ENCODE data around the gene MYOF. TPM values are rescaled to one million over a fixed set of nuclear protein-coding genes. Genes with fewer than 3 reads are reported as not detected.
"Not testable (repeated sequence)": the region's sequence is repeated elsewhere in the genome, so short reads cannot be mapped to it uniquely, and the experiment has no call there.

The MYOF gene
- total RNA-seq, 1 donor from 2014 or later, result 2.3 TPM

DNA sequence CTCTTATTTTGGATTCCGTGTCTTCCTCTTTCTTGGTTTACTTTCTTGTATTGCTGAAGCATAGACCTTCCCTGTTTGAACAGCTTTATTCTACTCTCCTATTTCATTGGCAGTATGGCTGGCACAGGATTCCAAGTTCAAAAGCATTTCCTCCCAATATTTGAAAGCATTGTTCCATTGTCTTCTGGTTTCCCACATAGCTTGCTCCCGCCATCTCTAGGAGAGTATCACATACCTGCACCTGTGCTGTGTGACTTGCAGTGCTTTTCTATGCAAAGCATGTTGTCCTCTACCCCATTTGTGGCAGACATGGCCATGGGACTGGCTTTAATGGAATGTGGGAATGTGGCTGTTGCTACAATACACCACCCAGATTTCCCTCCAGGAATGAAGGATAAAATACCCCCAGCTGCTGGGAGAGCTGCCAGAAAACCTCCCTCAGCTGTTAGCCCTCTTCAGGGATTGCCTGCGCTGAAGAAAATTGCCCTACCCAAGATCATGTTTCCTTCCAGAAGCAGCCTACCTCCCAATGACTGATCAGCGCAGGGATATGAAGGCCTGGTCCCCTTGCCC lies 6.9 kb upstream of the MYOF start:
- intact Hi-C loops (cut with micrococcal nuclease), result no loop called here

DNA sequence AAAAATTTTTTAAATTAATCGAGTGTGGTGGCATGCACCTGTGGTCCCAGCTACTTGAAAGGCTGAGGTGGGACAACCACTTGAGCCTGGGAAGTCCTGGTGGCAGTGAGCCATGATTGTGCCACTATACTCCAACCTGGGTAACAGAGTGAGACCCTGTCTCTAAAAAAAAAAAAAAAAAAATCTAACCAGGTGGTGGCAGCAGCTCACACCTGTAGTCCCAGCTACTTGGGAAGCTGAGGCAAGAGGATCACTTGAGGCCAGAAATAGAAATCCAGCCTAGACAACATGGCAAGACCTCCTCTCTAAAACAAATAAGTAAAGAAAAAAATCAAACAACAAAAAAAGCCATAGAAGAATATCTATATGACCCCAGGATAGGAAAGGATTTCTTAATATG lies 3.6 kb upstream of the MYOF start:
- intact Hi-C loops (cut with micrococcal nuclease), result no loop called here

GRCh38 chr10:93481637-93482144 lies 443 bp downstream of the MYOF start:
- intact Hi-C loops (cut with micrococcal nuclease), result loop anchor here (1.0 to 2.0 kb wide), 6 partner anchors 15 to 401 kb away; partner anchors contain the start of gene CEP55

GRCh38 chr10:93478873-93479272 lies 3.3 kb downstream of the MYOF start:
- intact Hi-C loops (cut with micrococcal nuclease), result no loop called here

GRCh38 chr10:93476756-93477155 lies 5.4 kb downstream of the MYOF start:
- intact Hi-C loops (cut with micrococcal nuclease), result no loop called here

GRCh38 chr10:93475871-93476270 lies 6.3 kb downstream of the MYOF start:
- intact Hi-C loops (cut with micrococcal nuclease), result no loop called here

DNA sequence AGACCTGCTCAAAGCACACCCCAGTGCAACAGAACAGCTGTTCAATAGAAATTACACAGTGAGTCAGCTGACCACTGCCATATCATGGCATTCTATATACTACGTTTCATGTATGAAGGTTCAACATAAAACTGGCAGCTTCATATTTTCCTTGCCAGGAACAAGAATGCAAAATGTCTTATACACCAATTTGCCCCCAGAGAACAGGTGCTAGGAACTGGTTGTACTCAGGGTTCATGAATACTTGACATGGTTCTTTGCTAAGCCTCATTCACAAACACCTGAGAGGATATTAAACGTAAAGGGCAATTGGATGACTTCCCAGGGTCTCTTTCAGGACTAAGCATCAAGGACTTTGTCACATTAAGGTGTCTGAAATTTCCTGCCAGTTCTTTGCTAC lies 6.9 kb downstream of the MYOF start:
- intact Hi-C loops (cut with micrococcal nuclease), result no loop called here

- intact Hi-C loops (cut with micrococcal nuclease), result no loop called here
These were observed 8.2 kb downstream of the MYOF start for GRCh38 chr10:93473804-93474472.

DNA sequence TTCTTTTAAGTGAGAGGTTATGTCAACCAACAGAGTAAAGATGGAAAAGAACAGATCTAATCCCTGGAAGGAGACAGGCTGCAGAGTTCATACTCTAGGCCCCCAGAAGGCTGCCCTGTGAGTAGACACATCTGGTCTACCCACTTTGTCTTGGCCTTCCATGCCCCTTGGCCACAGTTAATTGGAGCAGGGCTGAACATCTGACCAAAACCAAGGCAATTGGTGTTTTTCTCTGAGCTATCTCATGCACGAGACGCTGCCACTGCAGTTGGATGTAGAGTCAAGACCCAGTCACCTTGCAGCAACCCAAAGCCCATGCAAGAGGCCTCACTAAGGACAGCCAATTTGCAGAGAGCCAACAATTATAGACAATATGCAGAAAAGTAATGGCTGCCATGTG lies 9.0 kb downstream of the MYOF start:
- intact Hi-C loops (cut with micrococcal nuclease), result no loop called here

- intact Hi-C loops (cut with micrococcal nuclease), result no loop called here
These were observed 11.0 kb downstream of the MYOF start for GRCh38 chr10:93471110-93471651.

DNA sequence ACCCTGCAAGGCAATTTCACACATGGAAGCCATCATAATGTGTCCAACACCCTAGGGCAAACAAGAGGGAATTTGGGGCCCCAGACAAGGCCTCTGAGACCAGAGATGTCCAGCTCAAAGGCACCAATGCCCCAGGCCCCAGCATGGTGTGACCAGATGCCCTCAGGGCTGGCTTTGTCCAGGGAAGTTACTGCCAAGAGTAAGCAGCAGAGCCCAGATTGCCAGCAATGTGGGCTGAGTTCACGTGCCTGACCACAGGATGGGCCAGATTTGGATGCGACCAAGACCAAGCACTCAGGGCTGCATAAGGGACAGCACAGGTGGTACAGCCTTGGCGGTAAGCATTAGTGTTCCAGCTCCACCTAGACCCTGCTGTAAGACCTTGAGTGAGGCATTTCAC lies 12.7 kb downstream of the MYOF start:
- intact Hi-C loops (cut with micrococcal nuclease), result no loop called here

DNA sequence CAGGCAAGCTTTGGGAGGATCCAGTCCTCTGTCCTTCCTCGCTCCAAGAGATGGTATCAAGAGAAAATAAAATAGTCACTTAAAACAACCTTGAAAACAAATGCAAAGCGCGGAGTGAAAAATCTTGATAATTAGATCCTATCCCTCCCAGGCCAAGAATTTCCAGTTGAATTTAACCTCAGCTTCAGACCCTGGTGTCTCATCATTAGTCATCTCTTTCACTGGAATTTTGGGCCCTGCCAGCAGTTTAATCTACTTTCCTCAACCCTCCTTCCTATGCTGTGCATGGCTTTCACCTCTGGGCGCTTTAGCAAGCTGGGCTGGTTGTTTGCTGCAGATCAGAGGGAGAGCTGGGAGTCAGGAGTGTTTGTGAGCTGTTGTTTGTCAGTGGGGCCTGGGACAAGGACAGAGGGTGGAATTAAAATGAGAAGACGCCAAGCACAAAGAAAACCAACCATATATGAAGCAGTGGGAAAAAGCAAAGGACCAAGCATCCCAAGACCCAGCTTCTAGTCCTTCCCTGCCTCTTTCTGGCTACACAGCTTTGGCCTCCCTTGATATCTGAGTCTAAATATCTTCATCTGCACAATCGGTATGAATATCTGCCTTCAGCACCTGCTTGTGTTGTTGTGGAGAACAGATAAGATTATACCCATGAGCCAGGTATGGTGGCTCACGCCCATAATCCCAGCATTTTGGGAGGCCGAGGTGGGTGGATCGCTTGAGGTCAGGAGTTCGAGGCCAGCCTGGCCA lies 13.5 kb downstream of the MYOF start:
- intact Hi-C loops (cut with micrococcal nuclease), result no loop called here

DNA sequence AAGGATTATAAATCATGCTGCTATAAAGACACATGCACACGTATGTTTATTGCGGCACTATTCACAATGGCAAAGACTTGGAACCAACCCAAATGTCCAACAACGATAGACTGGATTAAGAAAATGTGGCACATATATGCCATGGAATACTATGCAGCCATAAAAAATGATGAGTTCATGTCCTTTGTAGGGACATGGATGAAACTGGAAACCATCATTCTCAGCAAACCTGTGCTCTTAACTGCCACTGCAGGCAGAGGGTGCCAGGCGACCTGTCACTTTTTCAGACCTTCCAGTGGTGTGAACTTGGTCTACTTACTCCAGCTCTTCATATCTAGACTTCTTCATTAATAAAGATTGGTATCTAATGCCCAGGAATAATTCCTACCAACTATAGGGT lies 14.5 kb downstream of the MYOF start:
- intact Hi-C loops (cut with micrococcal nuclease), result not testable (repeated sequence)

DNA sequence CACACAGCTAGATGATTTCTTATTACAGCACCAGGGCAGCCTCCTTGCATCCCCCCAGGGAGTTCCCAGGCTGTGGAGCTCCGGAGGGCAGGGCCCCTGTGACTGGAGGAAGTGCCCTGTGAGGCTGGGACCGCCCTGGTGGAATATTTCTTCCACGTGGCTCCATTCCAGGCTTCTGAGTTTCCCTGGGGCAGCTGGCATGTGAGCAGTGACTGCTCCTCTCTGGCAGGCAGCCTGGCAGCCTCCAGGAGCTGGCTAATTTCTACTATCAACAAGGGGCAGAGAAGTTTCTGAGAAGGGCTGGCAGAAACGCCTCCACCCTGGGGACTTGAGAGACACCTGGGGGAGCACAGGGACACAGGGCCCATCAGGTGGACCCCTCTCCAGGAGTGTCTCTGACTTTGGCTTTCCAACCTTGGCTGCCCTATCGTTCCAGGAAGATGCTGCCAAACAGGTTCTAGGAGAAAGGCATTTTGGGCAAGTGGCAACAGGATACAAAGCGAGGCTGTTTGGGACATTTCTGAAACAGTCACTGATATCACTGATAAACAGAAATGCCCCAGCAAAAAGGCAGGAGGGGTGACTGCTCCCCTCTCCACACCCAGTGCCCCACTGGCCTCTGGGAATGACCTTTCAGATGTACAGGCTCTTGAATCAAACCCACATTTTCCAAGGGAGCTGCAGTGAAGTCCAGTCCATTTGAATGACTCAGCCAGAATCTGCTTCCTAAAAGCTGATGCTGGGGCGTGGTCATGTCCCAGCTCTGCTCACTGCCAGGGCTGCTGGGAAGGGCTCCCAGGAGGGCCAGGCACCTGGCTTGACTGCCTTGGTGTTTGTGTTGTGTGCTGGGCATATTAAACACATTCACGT lies 16.1 kb downstream of the MYOF start:
- intact Hi-C loops (cut with micrococcal nuclease), result no loop called here

GRCh38 chr10:93464776-93465388 lies 17.3 kb downstream of the MYOF start:
- intact Hi-C loops (cut with micrococcal nuclease), result no loop called here

DNA sequence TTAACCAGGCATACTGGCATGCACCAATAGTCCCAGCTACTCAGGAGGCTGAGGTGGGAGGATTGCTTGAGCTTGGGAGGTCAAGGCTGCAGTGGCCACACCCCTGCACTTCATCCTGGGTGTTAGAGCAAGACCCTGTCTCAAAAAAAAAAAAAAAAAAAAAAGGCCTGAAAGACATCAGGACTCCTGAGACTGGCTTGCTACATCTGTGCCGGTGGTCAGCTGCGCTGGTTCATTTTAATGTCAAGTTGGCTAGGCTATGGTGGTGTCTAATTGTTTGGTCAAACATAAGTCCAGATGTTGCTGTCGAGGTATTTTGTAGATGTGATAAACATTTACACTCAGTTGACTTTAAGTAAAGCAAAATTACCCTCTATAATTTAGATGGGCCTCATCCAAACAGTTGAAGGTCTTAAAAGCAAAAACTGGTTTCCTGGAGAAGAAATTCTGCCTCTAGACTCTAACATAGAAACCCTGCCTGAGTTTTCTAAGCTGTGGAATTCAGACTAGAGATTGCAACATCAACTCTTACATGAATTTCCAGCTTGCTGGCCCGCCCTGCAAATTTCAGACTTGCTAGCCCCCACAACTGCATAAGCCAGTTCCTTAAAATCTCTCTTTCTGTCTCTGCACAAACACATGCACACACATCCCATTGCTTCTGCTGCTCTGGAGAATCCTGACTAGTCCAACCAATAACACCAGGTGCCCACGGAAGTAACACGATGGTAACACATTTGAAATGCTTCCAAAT lies 18.2 kb downstream of the MYOF start:
- intact Hi-C loops (cut with micrococcal nuclease), result no loop called here

DNA sequence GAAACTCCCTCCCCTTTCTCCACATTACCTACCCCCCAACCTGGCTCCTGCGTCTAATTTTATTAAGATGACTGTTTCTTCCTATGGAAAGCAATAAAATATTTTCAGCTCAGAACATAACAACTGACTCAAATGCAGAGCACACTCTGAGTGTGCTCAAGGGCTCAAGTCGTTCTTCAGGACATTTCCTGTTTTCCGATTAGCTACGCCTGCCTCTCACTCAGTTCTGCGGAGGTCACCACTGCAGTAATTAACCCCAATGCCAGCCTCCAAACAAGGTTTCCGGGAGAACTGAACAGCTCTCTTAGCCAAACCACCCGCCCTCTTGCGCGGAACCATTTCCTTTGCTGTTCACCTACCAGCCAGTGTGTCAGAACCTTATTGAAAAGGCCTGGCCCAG lies 19.3 kb downstream of the MYOF start:
- intact Hi-C loops (cut with micrococcal nuclease), result no loop called here

GRCh38 chr10:93462371-93462770 lies 19.8 kb downstream of the MYOF start:
- intact Hi-C loops (cut with micrococcal nuclease), result no loop called here

DNA sequence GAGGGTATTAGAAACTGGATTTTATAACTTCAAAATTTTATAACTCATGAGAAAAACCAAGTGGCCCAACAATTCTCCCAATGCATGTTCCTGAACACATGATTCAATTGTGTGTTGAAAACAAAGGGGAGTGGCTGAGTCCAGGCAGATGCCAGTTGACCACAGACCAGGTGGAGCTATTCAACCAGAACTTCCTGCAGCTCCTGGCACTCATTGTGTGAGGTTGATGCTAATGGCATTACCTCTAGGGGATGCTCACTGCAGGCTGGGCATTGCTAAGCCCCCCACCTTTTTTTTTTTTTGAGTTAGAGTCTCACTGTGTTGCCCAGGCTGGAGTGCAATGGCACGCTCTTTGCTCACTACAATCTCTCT lies 20.3 kb downstream of the MYOF start:
- intact Hi-C loops (cut with micrococcal nuclease), result no loop called here
